Measurements from ENCODE around the gene IRF3.

IRF3 gene, protein sequence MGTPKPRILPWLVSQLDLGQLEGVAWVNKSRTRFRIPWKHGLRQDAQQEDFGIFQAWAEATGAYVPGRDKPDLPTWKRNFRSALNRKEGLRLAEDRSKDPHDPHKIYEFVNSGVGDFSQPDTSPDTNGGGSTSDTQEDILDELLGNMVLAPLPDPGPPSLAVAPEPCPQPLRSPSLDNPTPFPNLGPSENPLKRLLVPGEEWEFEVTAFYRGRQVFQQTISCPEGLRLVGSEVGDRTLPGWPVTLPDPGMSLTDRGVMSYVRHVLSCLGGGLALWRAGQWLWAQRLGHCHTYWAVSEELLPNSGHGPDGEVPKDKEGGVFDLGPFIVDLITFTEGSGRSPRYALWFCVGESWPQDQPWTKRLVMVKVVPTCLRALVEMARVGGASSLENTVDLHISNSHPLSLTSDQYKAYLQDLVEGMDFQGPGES

DNA sequence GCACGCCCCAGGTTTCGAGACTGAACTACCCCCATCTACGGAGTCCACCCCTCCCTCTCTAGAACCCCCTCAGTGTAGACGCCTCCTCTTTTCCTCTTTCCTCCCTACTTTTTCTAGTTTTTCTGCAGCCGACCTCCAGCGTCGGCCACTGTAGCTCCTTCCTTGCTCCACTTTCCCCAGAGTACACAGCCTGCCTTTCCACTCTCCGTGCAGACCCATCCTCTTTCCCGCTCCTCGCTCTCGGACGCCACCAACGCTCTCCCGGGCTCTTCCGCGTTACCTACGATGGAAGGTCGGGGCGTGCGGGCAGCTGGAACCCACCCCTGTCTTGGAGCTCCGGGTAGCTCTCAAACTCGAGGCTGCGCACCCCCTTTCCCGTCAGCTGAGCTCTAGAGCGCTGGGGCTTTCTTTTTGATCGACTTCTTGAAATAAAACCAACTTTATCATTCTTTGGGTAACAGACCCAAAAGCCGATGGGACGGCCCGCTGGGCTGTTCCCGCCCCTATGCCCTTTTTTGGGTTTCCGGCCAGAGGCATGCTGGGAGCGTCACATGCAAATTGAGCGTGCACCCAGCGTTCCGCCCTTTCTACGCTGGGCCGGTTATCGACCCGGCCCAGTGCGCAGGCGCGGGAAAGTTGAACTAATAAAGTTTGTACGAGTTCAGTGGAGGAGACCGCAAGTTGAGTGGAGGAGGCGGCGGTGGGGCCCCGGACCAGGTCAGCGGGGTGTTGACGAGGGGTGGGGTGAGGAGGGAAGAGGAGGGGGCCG is at the start of gene IRF3, which contains the start of gene BCL2L12:
Gene IRF3 (minus strand): TSS at position 507 of the 769 bp plus-strand sequence. CDS start 1,019 bp downstream, outside the sequence.
Gene BCL2L12 (plus strand): TSS at position 583 of the 769 bp plus-strand sequence. CDS start 760 bp downstream, outside the sequence.
- DNase-seq, result peak; percentile 87

DNA sequence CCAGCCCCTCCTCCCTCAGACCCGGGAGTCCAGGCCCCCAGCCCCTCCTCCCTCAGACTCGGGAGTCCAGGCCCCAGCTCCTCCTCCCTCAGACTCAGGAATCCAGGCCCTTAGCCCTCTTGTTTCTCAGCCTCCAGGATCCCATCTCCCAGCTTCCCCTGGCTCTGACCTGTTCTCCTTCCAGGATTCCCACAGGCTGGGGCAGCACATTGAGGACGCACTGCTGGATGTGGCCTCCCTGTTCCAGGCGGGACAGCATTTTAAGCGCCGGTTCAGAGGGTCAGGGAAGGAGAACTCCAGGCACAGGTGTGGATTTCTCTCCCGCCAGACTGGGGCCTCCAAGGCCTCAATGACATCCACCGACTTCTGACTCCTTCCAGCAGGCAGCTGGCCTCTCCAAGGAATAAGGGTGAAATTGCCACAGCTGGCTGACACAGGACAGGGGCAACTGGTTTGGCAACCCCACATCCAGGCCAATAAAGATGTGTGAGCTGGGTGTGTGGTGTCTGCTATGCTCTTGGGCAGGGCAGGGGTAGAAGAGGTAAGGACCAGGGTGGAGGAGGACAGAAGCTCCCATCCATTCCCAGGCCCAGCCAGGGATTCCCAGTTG is 47.7 kb upstream of the IRF3 start:
- no peak for DNase-seq

DNA sequence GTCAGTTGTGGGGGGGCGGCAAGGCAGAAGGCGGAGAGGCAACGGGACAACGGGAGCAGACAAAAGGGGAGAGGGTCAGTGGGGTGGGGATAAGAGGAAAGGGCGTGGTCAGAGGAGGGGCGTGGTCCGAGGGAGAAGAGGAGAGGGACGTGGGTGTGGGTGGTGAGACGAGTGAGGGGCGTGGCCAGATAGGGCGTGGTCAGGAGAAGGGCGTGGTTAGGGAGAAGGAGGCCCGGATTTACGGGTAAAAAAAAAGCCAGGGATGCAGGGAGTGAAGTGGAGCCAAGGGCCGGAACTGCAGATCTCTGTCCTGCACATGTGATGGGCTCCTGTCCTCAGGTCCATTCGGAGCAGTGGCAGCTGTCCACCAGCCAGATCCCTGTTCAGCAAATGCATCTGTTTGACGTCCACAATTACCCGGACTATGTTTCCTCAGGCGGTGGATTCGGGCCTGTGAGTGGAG is 46.8 kb upstream of the IRF3 start:
- no peak for DNase-seq

DNA sequence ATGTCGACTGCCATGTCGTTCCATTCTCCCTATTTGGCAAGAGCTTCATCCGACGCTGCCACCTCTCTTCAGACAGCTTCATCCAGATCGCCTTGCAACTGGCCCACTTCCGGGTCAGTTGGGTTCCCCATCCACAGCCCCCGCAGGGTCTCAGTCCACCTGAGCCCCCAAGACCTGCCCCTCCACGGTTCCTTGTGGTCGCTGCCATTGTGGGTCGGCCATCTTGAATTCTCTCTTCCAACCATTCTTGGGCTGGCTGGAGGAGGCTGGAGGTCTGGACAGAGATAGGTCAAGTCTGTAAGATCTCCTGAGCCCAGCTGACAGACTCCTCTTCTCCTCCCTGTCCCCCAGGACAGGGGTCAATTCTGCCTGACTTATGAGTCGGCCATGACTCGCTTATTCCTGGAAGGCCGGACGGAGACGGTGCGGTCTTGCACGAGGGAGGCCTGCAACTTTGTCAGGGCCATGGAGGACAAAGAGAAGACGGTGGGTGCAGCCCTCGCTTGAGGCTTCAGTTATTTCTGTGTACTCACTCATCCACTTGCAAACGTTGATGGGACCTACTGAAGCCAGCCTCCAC is 44.8 kb upstream of the IRF3 start:
- DNase-seq, result no peak

DNA sequence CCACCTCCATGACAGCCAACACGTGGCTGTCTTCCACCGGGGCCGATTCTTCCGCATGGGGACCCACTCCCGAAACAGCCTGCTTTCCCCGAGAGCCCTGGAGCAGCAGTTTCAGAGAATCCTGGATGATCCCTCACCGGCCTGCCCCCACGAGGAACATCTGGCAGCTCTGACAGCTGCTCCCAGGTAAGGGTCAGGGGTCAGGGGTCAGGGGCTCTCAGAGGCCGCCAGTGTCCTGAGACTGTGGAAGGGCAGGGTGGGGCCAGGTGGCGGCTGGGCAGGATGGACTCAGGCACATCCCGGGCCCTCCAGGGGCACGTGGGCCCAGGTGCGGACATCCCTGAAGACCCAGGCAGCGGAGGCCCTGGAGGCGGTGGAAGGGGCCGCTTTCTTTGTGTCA is 40.3 kb upstream of the IRF3 start:
- no peak for DNase-seq

DNA sequence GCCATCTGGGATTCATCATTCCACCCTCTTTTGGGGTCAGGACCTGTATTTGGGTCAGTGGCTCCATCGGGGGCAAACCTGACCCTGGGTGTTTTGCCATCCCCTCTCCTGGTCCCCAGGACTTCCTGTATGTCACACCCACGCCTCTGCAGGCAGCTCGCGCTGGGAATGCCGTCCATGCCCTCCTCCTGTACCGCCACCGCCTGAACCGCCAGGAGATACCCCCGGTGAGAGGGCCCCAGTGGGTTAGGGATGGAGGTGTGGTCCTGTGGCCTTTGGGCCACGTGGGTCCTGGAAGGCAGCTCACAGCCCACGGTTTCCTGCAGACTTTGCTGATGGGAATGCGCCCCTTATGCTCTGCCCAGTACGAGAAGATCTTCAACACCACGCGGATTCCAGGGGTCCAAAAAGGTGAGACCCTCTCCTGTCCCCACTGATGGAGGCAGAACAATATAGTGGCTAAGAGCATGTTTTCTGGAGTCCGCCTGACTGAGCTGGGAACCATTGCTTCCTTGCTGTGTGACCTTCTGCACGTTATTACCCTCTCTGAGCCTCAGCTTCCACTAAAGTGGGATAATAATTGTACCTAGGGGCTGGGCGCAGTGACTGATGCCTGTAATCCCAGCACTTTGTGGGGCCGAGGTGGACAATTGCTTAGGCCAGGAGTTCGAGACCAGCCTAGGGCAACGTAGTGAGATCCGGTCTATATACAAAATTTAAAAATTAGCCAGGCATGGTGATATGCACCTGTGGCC is 39.4 kb upstream of the IRF3 start:
- no peak for DNase-seq

DNA sequence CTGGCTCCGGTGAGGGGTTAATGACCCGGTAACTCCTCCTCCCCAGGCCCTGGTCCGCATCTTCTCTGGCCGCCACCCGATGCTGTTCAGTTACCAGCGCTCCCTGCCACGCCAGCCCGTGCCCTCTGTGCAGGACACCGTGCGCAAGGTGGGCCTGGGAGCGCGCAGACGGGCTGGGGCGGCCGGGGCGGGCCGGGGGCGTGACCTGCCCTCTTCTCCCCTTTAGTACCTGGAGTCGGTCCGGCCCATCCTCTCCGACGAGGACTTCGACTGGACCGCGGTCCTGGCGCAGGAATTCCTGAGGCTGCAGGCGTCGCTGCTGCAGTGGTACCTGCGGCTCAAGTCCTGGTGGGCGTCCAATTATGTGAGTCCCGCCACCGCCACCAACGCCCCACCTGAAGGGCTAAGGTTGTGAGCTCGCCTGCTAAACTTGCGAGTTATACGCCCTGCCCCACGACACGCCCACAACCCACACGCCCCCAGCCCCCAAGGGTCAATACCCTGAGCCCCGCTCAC is 35.7 kb upstream of the IRF3 start:
- no peak for DNase-seq

DNA sequence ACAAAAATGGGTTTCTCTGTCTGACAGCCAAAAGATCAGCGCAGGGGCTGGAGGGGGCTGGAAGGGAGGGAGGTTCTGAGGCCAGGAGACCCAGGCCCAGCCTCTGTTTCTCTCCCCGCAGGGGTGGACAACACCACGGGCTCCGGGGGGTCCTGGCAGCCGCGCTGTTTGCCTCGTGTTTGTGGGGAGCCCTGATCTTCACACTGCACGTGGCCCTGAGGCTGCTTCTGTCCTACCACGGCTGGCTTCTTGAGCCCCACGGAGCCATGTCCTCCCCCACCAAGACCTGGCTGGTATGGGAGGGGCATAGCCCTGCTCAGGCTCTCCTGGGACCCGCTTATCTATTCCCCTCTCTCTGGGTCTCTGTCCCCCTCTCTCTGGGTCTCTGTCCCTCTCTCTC is 34.9 kb upstream of the IRF3 start:
- no peak for DNase-seq

DNA sequence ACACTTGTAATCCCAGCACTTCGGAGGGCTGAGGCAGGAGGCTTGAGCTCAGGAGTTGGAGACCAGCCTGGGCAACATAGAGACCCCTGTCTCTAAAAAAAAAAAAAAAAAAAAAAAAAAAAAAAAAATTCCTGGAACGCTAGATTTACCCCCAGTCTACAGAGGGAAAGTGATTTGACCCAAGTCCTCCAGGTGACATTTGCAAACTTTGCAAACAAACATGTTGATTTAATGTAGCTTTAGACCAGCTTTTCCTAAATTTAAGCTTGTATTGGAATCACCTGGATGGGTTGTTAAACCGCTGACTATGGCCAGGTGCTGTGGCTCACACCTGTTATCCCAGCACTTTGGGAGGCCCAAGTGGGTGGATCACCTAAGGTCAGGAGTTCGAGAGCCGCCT is 33.7 kb upstream of the IRF3 start:
- DNase-seq, result no peak

DNA sequence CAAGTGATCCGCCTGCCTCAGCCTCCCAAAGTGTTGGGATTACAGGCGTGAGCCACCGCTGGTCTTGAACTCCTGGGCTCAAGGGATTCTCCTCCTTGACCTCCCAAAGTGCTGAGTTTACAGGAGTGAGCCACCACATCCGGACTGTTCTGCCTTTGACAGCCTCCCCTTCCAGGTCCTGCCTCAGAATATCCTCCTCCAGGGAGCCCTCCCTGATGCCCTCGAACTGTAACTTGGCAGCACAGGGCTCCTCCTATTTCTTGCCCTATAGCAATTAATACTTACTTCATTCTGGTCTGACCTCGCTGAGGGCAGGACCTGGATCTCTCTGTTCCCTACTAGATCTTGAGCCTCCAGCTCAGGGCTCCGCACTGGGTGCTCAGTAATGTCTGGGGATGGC is 31.2 kb upstream of the IRF3 start:
- no peak for DNase-seq

DNA sequence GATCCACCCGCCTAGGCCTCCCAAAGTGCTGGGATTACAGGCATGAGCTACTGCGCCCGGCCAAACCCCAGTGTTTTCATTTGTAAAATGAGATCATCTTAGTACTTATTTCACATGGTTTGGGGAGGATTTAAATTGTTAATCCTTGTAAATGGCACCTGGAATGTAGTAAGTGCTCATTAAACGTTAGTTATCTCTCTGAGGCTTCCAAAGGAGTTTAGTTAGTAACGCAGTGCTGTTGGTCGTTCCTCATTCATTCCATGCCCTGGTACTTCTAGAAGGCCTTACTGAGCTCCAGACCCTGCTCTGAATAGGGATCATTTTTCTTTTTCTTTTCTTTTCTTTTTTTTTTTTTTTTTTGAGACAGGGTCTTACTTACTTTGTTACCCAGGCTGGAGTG is 30.5 kb upstream of the IRF3 start:
- no peak for DNase-seq

DNA sequence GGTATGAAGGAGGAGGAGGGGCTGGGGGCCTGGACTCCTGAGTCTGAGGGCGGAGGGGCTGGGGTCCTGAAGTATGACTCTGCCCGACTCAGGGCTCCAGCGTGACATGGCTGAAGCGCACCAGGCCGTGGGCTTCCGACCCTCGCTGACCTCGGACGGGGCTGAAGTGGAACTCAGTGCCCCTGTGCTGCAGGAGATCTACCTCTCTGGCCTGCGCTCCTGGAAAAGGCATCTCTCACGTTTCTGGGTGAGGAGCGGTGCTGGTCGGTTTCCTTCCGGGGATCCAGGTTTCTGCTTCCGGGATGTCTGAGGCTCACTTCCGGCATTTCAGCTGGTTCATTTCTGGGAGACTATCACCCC is 26.5 kb upstream of the IRF3 start:
- DNase-seq, result no peak

DNA sequence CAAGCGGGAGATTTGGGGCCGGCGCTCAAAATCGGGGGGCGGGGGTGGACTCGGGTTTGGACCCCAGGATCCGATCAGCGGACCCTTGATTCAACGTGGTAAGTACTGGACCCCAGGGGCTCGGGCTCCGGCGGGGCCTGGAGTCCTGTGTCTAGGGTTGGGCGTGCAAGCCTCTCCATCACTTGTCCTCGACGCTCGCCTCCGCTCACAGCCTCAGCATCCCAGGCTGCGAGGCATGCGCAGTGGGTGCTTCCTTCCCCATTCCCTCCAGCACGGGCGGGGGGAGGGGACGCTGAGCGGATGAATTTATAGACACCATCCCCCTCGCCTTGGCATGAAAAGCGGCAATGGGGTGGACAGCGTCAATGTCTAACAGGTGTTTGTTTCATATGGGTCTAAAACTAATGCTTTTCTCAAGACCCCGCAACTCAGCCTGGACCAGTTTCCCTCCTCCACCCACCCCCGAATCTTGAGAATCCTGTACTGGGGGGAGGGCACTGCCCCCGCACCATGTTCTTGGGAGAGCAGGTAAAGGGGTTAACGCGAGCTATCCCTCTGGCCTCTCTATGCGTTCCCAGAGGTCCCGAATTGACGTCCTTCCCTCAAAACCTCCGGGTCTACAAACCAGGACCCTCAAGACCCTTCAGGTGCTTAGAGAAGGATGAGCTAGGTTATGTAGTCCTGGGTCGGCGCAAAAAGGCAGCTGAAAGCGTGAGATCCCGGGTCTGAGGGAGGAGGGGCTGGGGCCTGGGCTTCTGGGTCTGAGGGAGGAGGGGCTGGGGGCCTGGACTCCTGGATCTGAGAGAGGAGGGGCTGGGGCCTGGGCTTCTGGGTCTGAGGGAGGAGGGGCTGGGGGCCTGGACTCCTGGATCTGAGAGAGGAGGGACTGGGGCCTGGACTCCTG is 25.8 kb upstream of the IRF3 start:
- DNase-seq, result no peak

DNA sequence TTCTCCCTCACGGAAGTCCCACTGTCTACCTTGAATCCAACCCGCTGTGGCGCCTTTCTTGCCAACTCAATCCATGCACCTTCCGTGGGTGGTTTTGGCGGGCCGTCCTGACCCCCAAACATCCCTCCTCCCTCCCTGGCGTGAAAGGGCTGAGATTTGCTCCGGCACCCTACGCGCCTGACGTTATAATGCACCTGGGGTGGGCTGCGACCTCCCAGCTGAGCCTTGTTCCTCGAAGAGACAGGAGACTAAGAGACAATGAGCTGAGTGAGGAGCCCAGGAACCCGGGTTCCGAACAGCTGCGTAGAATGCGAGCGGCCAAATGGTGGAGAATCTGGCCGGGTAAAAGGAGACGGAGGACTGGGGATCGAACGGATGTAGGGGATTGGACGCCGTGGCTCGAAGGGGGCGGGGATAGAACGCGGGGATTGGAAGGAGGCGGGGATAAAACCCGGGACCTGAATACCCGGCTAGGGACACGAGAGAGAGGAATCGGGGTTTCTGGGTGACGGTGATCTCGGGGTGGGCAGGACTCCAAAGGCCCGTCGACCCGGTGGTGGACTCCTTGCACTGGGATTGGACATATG is 25.1 kb upstream of the IRF3 start, which contains the start of gene CPT1C:
Gene CPT1C (plus strand): TSS at position 461 of the 587 bp plus-strand sequence. CDS start 1,137 bp downstream, outside the sequence.
- no peak for DNase-seq

DNA sequence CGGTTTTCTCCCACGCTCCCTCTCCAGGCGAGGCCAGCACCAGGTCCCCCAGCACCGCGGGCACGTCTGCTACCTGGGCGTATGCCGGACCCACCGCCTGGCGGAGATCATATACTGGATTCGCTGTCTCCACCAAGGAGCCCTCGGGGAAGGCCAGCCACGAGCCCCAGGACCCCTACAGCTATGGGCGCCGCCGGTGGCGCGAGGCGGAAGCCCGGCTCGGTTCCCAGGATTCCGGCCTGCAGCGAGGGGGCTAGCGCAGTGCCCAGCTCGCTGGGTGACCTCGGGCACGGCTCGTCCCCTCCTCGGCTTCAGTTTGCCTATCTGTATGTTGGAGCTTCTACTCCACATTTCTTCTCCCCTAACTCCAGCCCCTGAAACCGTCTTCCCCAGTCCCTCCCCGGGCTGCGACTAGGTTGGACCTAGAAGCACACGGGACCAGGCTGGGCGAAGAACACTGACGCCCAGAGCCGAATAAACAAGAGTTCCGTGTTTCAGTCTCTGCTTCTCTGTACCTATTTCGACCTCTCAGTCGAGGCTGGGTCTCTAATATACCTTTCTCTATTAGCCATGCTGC is 24.5 kb upstream of the IRF3 start:
- no peak for DNase-seq

DNA sequence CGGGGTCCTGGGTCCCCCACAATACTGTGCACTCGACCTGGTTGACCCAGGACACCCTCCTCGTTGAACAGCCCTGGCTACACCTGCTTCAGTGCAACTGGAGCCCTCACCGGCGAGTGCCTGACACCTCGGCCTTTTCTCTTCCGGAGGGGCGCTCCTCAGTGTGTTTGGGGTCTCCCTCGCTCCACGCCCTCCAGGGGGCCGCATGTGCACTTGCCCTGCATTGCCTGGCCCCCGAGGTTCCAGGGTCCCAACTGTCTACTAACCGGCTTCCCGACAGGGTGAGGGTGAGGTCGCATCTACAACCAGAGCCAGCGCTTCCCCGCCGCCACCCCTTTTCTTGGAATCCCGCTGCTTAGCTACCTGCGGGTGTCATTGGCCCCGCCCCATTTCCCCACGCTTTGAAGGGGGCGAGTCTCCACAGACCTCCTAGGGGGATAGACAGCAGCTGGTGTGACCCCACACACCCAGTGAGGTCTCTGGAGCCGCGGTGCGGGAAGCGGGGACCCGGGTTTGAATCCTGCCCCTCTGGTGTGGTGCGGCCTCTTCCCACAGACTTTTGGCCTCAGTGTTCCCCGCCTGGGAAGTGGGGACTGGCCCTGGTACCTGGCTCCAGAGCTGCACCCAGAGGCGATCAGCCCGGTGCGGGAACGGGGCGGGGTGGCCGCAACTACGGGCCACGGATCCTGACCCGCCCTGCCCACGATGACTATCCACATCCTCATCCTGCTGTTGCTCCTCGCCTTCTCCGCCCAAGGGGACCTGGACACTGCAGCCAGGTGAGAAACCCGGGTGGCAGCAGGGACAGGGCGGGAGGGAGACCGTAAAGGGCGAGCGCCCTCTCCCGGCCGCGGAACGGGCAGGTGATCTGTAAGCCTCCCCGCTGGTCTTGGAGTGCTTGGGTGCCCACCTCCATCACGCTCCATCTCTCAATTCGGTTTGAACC is 23.7 kb upstream of the IRF3 start, which contains the start of gene ADM5:
Gene ADM5 (plus strand): TSS at position 462 of the 946 bp plus-strand sequence. CDS start 244 bp downstream, at position 706.
- no peak for DNase-seq

DNA sequence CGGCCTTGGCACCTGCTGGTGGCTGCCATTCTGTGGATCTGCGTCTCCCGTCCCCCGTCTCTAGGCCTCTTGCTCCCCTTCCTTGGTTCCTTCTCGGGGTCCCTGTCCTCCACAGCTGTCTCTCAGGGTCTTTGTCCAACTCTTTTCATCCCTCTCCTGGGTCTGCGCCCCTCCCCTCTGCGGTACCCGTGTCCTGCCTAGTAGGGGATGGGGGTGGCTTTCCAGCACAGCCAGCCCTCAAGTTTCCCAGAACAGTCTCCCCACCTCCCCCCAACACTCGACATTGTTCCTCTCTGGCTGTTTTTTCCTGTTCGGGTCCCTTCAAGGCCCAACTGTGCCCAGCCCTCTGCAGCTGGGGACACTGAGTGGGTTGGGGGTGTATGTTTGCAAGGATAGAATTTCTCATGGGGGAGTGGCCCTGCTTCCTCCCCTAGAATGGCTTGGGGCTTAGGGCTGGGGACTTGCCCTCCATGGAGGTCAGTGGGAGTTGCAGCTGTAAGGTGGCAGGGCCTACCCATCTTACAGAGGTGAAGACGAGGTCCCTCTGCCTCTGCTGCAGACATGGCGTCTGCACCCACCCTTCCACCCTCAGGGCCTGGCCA is 23.0 kb upstream of the IRF3 start:
- DNase-seq, result no peak

DNA sequence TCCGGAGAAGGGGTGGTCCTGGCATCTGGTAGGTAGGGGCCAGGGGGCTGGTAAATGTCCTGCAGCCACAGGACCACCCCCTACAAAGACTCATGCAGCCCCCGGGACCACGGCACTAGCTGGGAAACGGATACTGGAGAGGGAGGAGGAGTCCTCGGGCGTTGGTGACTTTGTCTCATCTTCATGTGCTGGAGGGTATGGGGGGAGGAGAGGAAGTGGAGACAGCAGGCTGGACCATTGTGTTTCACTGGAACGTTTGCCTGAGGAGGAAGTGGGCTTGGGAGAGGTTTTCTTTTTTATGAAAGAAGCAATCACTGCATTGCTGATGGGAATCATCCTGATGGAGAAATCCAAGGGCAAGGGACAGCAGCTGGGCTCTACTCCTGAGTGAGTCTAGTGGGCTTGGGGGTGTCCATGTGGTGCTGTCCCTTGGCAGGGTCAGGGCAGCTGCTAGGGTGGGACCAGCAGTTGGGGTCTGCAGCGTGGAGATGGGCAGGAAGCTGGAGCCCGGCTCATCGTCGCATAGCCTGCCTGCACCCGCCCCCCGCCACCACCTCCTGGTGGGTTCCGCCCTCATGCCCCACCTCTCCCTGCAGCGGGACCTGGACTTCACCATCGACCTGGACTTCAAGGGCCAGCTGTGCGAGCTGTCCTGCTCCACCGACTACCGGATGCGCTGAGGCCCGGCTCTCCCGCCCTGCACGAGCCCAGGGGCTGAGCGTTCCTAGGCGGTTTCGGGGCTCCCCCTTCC is 22.1 kb upstream of the IRF3 start:
- DNase-seq, result no peak

All from 8988T (cell line).